HG02623 (cell line): ENCODE measurements around the gene IGFL2.
"Not testable (repeated sequence)": the region's sequence is repeated elsewhere in the genome, so short reads cannot be mapped to it uniquely, and the experiment has no call there.

Source experiments
- ATAC-seq: cut with Tn5 transposase; IDR thresholded peaks from one replicate; pipeline ENCODE4 v1.9.1; 2021; ENCODE audit warnings: moderate library complexity; ENCODE audit not compliant: unreplicated experiment

The IGFL2 gene

DNA sequence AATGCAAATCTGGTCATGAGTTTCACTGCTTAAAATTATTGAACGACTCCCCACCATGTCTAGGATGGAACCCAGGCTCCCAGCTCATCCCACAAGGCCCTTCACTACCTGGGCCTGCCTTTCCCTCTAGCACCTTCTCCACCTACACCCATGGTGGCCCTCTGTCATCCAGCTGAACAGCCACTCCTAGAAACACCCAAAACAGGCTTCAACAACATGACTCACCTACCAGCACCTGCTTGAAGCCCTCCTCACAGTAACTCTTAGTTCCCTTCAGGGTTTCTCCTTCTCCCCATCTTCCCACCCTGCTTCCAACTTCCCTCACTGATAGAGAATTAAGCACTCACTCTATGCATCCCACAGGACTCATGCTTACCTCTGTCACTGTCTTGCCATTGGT, 6.6 kb upstream of the IGFL2 start:
- ATAC-seq, result no peak

DNA sequence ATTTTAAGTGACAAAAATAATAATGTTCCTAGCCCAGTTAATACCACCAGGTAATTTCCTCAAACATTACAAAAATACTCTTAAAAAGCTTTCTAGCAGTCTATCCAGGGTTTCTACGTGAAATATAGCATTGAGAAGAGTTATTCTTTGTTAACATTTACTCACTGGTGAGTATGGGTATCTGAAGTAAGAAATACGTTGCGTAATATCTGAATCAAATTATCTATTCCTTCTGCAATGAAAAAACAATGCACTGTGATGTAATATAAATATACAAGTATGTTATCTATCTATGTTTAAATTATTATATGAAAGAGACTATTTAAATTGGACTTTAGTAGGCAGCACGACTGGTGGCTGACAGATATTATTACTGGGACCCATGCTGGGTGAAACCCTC, 5.7 kb upstream of the IGFL2 start:
- ATAC-seq, result no peak

DNA sequence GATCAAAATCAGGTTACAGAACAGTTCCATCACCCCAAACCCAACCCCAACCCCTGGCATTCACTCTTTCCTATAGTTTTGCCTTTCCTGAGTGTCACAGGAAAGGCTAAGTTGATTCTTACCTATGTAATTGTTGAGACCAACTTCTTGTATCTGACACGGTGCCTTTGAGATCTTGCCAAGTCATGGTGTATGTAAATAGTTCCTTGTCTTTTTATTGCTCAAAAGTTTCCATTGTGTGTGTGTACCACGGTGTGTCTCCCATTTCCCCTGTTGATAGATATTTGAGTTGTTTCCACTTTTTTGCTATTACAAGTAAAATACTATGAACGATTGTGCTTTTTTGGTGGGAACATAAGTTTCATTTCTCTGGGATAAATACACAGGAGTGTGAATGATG, 3.3 kb upstream of the IGFL2 start:
- ATAC-seq, result no peak

DNA sequence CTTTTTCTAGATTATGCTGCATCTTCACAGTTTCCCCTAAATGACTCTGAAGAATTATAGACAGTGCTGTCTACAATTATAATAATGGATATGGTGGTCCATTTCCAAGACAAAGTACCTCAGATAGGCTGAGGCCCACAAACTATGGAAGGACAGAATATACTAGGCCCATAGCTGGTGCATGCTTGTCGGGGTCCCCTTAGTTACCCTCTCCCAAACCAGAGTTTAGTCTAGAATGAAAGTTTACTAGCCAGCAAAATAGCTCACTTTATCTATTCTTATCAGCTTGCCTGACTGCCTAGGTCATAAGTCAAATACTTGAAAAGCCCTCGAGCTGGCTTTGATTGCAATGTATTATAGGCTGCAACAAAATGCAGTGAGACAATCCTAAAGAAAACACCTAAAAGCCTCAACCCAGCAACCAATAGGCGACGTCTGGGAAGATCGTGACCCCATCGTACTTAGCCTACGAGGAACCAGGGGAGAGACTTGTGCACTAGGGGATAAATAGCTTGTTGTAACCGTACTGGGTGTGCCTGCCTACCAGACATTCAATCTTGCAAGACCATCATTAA, 785 bp upstream of the IGFL2 start:
- ATAC-seq, result no peak

DNA sequence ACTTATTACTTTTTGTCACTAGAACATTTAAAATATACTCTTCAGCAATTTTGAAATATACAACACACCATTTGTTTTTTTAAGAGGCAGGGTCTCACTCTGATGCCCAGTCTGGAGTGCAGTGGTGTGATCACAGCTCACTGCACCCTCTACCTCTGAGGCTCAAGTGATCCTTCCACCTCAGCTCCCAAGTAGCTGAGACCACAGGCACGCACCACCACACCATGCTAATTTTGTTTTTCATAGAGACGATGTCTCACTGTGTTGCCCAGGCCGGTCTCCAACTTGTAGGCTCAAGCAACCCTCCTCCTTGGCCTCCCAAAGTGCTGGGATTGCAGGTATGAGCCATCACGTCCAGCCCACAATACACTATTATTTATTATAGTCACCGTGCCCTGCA, 2.6 kb downstream of the IGFL2 start:
- ATAC-seq, result no peak

DNA sequence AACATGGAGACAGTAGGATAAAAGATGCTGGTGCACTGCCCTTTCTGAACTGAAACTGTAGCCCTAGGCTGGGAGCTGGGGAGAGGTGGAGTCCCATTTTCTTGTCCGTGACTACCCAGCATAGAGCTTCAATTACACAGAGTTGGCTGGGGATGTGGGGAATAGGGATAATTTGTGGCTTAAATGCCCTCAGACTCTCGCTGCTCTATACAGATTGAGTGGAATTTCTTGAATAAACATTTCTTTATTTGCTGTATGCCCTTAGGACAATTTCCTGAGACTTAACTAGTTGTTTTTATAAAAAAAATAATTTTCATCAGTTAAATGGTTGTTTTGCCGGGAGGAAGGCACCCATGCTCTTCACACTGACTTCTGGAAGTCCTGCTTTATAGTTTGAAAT, 7.2 kb downstream of the IGFL2 start:
- no peak for ATAC-seq

DNA sequence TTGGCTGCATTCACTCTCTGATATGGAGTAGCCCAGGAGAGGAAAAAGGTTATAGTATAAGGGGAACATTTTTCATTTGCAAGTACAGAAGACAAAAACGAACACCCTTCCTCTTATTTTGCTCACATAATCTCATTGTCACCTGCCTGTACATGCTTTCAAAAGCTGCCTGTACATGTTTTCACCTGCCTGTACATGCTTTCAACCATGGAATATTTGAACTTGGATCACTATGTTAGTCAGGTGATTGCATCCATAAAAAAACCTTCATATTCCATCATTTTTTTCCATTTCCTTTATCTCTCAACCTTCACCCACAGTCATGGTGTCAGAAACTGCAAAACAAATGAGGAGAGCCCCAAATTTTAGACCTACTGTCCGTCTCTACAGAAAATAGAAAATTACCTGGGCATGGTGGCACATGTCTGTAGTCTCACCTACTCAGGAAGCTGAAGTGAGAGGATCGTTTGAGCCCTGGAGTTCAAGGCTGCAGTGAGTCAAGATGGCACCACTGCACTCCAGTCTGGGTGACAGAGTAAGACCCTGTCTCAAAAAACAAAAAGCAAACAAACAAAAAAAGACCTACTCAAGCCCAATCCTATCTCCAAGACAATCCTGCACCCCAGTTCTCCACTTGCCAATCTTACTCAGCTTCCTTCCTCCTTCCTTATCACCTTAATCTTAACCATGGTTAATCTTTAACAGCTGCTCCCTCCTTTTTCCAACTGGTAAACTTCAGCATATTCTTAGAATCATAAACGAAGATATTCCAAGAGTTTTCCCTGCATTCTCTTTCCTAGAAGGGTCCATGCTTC, 11.6 kb downstream of the IGFL2 start:
- no peak for ATAC-seq

DNA sequence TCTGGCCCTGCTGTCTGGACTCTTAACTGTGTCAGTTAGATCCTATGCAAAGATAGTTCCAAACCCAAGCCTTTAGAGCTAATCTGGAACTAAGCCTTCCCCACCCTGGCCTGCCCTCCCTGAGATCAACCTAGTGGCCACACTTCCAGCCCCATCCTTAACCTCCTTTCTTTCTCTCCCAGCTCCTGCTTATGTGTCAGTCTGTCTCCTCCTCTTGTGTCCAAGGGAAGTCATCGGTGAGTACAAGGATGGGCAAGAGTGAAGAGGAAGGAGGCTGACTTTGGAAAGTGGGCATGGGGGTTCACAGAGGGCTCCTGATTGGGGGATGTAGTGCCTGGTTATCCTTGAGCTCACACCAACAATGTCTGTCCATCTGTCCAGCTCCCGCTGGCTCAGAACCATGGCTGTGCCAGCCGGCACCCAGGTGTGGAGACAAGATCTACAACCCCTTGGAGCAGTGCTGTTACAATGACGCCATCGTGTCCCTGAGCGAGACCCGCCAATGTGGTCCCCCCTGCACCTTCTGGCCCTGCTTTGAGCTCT, 12.3 kb downstream of the IGFL2 start:
- no peak for ATAC-seq

DNA sequence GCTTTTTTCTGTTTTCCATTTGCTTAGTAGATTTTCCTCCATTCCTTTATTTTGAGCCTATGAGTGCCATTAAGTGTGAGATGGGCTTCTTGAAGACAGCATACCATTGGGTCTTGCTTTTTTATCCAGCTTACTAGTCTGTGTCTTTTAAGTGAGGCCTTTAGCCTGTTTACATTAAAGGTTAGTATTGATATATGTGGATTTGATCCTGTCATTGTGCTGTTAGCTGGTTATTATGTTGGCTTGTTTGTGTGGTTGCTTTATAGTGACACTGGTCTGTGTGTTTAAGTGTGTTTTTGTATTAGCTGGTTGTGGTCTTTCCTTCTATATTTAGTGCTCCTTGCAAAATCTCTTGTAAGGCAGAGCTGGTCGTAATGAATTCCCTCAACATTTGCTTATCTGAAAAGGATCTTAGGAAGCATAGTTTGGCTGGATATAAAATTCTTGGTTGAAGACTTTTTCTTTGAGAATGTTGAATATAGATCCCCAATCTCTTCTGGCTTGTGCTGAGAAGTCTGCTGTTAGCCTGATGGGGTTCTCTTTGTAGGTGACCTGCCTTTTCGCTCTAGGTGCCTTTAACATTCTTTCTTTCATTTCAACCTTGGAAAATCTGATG, 13.7 kb downstream of the IGFL2 start:
- not testable (repeated sequence) for ATAC-seq

DNA sequence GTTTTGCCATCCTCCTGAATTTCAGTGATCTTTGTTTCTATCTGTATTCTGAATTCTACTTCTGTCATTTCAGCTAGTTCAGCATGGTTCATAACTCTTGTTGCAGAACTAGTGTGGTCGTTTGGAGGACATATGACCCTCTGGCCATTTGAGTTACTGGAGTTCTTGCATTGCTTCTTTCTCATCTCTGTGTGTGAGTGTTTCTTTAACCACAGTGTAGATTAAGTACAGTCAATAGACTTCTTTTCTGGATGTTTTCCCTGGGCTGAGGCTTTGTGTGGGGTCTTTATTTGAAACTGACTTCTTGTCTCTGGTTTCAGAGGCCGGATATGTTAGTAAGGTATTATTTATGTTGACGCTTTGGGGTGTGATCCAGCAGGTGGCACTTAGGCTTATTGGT, 14.7 kb downstream of the IGFL2 start:
- no peak for ATAC-seq

DNA sequence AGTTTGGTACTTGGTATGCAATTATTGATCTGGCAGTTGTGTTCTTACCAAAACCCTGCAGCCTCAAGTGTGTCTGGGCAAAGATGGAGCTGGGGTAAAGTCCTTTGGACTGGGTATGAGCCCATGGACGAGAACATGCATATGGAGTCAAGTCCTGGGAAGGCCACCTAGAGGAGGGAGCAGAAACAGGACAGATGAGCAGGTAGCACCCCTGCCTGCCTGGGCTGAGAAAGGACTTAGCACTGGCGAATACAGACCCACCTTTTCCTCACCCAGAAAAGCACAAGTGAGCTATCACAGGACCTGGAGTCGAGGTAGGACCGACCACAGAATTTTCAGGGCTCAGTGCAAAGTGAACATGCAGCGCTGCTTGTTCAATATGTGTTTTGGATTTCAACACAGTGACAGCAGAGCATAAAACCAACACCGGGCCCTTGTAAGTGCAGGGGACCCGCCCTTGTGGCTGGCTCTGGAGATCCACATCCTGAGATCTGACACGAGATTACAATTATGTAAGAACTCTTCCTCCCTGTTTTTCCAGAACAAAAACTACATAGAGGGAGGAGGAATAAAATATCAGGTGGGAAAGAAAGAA, 25.9 kb downstream of the IGFL2 start:
- ATAC-seq, result no peak

DNA sequence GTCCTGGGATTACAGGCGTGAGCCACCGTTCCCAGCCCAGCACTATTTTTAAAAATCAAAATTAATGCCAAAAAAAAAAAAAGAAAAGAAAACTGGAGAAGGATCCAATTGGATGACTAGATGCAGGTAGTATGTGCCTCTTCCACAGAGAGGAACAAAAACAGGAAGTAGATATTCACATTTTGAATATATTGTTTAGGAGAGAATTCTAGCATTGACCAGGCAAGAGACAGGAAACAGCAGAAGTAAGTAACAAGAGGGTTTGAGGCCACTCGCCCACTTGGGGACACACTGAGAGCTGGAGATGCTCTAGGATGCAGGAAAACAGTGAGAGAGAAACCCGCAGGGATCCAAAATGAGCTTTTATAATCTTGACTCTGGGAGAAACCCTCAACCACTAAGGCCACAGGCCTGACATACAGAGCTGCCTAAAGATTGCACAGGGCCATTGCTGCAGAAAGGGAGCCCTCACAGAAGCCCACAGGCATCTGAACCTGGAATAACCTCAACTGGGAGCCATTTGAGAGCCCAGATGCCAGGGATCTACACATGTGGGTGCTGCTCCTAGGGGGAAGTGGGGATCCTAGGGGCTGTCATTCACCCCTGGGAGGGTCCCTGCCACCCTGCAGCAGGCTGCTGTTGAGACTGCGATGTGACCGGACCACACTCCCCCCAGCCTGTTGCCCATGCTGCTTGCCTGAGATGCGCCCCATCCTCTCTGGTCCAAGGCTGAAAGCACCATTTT, 28.2 kb downstream of the IGFL2 start:
- no peak for ATAC-seq

DNA sequence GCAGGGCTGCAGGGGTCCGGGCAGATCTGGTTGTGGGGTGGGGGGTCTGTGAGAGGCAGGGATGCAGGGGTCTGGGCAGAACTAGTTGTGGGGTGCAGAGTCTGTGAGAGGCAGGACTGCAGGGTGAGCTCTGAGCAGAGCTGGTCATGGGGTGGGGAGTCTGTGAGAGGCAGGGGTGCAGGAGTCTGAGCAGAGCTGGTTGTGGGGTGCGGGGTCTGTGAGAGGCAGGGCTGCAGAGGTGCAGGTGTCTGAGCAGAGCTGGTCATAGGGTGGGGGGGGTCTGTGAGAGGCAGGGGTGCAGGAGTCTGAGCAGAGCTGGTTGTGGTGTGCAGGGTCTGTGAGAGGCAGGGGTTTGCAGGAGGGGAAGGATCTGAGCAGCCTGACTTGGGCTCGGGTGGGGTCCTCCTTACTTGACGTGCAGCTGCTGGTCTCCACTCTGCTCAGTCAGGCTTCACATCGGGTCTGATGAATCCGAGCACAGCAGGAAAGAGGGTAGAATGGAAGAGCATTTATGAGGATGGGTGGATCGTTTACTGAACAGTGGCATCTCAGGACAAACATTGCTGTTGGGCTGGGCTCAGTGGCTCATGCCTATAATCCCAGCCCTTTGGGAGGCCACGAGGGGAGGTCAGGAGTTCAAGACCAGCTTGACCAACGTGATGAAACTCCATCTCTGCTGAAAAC, 31.2 kb downstream of the IGFL2 start:
- ATAC-seq, result no peak

DNA sequence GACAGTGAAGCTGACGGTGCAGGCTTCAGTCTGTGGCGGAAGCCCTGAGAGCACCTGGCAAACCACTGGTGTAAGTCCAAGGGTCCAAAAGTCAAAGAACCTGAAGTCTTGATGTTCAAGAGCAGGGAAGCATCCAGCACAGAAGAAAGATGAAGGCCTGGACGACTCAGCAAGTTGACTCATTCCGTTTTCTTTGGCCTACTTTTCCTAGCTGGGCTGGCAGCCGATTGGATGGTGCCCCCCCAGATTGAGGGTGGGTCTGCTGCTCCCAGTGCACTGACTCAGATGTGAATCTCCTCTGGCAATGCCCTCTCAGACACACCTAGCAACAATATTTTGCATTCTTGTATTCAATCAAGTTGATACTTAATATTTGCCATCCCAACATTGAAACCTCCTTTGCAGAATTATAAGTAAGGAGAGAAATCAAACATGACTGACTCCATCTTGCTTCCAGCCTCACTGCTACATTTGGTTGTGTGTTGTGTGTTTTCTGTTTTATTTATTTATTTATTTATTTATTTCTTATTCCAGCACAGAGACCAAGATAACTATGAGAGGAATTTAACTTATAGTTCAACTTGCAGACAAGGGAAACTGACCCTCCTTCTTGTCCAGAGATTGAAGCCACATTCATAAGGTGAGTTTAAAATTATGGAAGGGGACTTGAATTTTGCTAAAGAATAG, 32.8 kb downstream of the IGFL2 start:
- ATAC-seq, result no peak

DNA sequence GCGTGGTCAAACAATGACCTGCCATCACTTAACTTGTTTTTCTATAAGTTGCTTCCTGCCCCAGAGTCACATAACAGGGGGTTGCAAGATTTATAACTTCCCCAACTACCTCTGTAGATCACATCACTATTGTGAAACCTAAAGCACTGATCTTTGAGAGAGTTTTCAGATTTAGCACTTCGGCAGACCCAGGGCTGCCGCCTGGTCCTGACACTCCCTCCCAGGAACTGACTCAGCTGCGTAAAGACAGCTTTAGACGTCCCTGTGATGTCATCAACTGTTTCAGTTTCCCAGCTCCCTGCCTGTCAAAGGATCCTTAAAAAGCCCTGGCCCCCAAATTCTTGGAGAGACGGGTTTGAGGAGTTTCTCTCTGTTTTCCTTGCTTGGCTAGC, 33.3 kb downstream of the IGFL2 start:
- ATAC-seq, result no peak

DNA sequence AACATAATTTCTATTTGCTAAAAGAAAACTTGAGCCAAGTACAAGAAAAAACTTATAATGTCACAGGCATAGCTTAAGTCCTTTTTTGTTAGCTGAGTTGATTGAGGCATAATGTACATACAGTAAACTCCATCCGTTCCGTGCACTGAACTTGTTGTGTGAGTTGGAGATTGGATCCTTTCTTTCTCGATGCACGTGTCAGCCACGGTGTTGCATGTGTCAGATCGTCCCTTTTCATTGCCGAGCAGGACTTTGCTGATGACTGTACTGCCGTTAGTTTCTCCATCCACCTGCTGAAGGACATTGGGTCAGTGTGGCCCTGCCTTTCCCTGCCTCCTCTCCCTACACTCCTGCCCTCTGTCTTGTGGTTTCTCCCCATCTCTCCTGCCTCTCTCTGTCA, 34.4 kb downstream of the IGFL2 start:
- no peak for ATAC-seq

DNA sequence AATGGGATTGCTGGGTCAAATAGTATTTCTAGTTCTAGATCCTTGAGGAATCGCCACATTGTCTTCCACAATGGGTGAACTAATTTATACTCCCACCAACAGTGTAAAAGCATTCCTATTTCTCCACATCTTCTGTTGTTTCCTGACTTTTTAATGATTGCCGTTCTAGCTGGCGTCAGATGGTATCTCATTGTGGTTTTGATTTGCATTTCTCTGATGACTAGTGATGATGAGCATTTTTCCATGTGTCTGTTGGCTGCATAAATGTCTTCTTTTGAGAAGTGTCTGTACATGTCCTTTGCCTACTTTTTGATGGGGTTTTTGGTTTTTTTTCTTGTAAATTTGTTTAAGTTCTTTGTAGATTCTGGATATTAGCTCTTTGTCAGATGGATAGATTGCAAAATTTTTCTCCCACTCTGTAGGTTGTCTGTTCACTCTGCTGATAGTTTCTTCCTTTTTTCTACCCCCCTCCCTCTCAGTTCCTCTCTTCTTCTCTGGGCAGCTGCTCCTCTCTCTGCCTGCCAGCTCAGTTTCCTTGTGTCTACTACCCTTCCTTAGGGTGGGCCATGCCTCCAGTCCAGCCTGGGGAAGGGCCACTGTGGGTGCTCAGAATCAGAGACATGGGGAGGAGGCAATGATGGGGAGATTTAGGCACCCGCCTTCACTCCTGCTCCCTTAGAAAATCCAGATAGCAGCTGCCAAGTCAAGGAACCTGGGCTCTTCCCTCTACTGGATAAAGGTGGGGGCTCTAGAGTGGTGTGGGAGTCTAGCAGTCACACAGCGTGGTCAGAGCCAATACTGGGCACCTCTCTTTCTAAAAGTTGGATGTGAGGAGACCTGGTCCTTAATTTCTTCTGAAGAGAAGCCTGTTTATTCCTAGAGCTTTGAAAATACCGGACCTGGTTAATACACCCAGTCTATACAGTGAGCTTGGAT, 37.0 kb downstream of the IGFL2 start:
- not testable (repeated sequence) for ATAC-seq

DNA sequence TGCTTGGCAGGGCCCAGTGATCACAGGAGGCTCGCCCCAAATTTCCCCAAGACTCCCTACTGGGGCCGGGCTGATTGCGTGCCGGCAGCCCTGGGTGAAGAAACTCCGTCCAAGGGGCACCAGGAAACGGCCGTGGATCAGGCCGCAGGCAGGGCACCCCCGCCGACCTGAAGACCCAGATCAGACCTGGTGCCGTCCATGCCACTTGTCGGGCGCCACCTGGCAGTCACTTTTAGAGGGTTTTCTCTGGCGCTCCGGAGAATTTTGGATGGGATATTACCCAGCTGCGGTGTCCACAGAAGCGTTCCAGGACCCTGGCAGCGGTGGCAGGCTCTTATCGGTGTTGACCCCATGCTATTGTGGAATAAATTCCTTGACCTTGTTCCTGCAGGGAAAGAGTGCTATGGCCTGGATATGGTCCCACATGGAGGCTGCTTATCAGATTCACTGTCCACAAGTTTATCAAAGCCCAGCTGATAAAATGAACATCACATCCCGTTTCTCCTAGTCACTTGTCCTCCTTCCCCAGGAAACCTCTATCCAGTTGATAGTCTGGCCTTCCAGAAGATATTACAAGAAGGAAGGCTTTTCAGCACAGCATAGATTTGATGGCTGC, 38.2 kb downstream of the IGFL2 start:
- ATAC-seq, result no peak
